ENCODE results near the gene THBS3. TPM values are rescaled to one million over a fixed set of nuclear protein-coding genes. Genes with fewer than 3 reads are reported as not detected.

THBS3 gene
- total and polyA plus RNA-seq, 2 of the 4 experiments (the other 2 are of a cell fraction): 15.1 to 30.4 TPM

Small RNA genes within 50 kb of the gene (microRNA-seq; reads per million reads assigned to microRNA genes)
- gene HMGN2P18 (ENCODE audit: insufficient read depth, insufficient read length): not detected

Small RNA genes within 50 kb of the gene (small RNA-seq; reads per million reads assigned to genes)
- 0 reads per million in 5 experiments for gene HMGN2P18

Other genes starting within 250 kb of the THBS3 start
- 5.3 and 5.4 TPM in 2 replicates for gene PYGO2, start 246.1 kb downstream of the THBS3 start, total RNA-seq (2012; rRNA removed)
- 12.3 and 14.8 TPM in 2 replicates for gene PYGO2, start 246.1 kb downstream of the THBS3 start, polyA plus RNA-seq (2012; rRNA removed)
- 291 and 355 TPM in 2 replicates for gene SHC1, start 237.2 kb downstream of the THBS3 start, total RNA-seq (2012; rRNA removed)
- 337 and 352 TPM in 2 replicates for gene SHC1, start 237.2 kb downstream of the THBS3 start, polyA plus RNA-seq (2012; rRNA removed)
- gene CKS1B, start 233.2 kb downstream of the THBS3 start, total RNA-seq (2012; rRNA removed): 129 and 140 TPM in 2 replicates
- 195 and 272 TPM in 2 replicates for gene CKS1B, start 233.2 kb downstream of the THBS3 start, polyA plus RNA-seq (2012; rRNA removed)
- 19.7 and 26.3 TPM in 2 replicates for gene FLAD1, start 224.6 kb downstream of the THBS3 start, total RNA-seq (2012; rRNA removed)
- gene FLAD1, start 224.6 kb downstream of the THBS3 start, polyA plus RNA-seq (2012; rRNA removed): 37.3 and 39.9 TPM in 2 replicates
- gene LENEP, start 214.3 kb downstream of the THBS3 start, total RNA-seq (2012; rRNA removed): not detected in 2 replicates
- not detected in 2 replicates for gene LENEP, start 214.3 kb downstream of the THBS3 start, polyA plus RNA-seq (2012; rRNA removed)
- gene ZBTB7B, start 205.1 kb downstream of the THBS3 start, total RNA-seq (2012; rRNA removed): 7.2 and 7.7 TPM in 2 replicates
- gene ZBTB7B, start 205.1 kb downstream of the THBS3 start, polyA plus RNA-seq (2012; rRNA removed): 17.4 and 22.4 TPM in 2 replicates
- gene DCST2, start 174.1 kb downstream of the THBS3 start, total RNA-seq (2012; rRNA removed): not detected in 2 replicates
- 0.14 and 0.30 TPM in 2 replicates for gene DCST2, start 174.1 kb downstream of the THBS3 start, polyA plus RNA-seq (2012; rRNA removed)
- gene DCST1, start 174.1 kb downstream of the THBS3 start, total RNA-seq (2012; rRNA removed): not detected in 2 replicates
- gene DCST1, start 174.1 kb downstream of the THBS3 start, polyA plus RNA-seq (2012; rRNA removed): not detected in 2 replicates
- 25.6 and 29.7 TPM in 2 replicates for gene ADAM15, start 156.6 kb downstream of the THBS3 start, total RNA-seq (2012; rRNA removed)
- gene ADAM15, start 156.6 kb downstream of the THBS3 start, polyA plus RNA-seq (2012; rRNA removed): 52.4 and 65.6 TPM in 2 replicates
- 3.3 and 3.8 TPM in 2 replicates for gene EFNA4, start 144.2 kb downstream of the THBS3 start, total RNA-seq (2012; rRNA removed)
- 11.8 and 16.3 TPM in 2 replicates for gene EFNA4, start 144.2 kb downstream of the THBS3 start, polyA plus RNA-seq (2012; rRNA removed)
- 0.56 and 0.72 TPM in 2 replicates for gene EFNA3, start 129.1 kb downstream of the THBS3 start, total RNA-seq (2012; rRNA removed)
- gene EFNA3, start 129.1 kb downstream of the THBS3 start, polyA plus RNA-seq (2012; rRNA removed): 1.6 TPM in 2 replicates
- 0.28 and 0.90 TPM in 2 replicates for gene EFNA1, start 80.0 kb downstream of the THBS3 start, total RNA-seq (2012; rRNA removed)
- gene EFNA1, start 80.0 kb downstream of the THBS3 start, polyA plus RNA-seq (2012; rRNA removed): 1.4 and 1.6 TPM in 2 replicates
- gene SLC50A1, start 72.0 kb downstream of the THBS3 start, total RNA-seq (2012; rRNA removed): 20.6 and 21.1 TPM in 2 replicates
- gene SLC50A1, start 72.0 kb downstream of the THBS3 start, polyA plus RNA-seq (2012; rRNA removed): 19.5 and 20.8 TPM in 2 replicates
- 29.0 and 30.6 TPM in 2 replicates for gene DPM3, start 67.4 kb downstream of the THBS3 start, total RNA-seq (2012; rRNA removed)
- gene DPM3, start 67.4 kb downstream of the THBS3 start, polyA plus RNA-seq (2012; rRNA removed): 129 and 138 TPM in 2 replicates
- 76.1 and 76.7 TPM in 2 replicates for gene KRTCAP2, start 34.6 kb downstream of the THBS3 start, total RNA-seq (2012; rRNA removed)
- 189 and 232 TPM in 2 replicates for gene KRTCAP2, start 34.6 kb downstream of the THBS3 start, polyA plus RNA-seq (2012; rRNA removed)
- 2.3 and 2.5 TPM in 2 replicates for gene TRIM46, start 34.0 kb downstream of the THBS3 start, total RNA-seq (2012; rRNA removed)
- gene TRIM46, start 34.0 kb downstream of the THBS3 start, polyA plus RNA-seq (2012; rRNA removed): 6.2 and 6.9 TPM in 2 replicates
- gene MTX1, start 798 bp upstream of the THBS3 start, total RNA-seq (2012; rRNA removed): 51.4 and 67.2 TPM in 2 replicates
- 73.7 and 73.9 TPM in 2 replicates for gene MTX1, start 798 bp upstream of the THBS3 start, polyA plus RNA-seq (2012; rRNA removed)
- gene ENTREP3, start 47.6 kb upstream of the THBS3 start, total RNA-seq (2012; rRNA removed): 1.4 TPM in 2 replicates
- 23.8 and 27.9 TPM in 2 replicates for gene ENTREP3, start 47.6 kb upstream of the THBS3 start, polyA plus RNA-seq (2012; rRNA removed)
- gene SCAMP3, start 54.5 kb upstream of the THBS3 start, total RNA-seq (2012; rRNA removed): 29.2 and 30.5 TPM in 2 replicates
- gene SCAMP3, start 54.5 kb upstream of the THBS3 start, polyA plus RNA-seq (2012; rRNA removed): 118 and 144 TPM in 2 replicates
- 19.2 and 19.7 TPM in 2 replicates for gene CLK2, start 65.6 kb upstream of the THBS3 start, total RNA-seq (2012; rRNA removed)
- 53.0 and 61.2 TPM in 2 replicates for gene CLK2, start 65.6 kb upstream of the THBS3 start, polyA plus RNA-seq (2012; rRNA removed)
- 0.36 and 0.83 TPM in 2 replicates for gene HCN3, start 69.6 kb upstream of the THBS3 start, total RNA-seq (2012; rRNA removed)
- gene HCN3, start 69.6 kb upstream of the THBS3 start, polyA plus RNA-seq (2012; rRNA removed): 2.7 and 2.9 TPM in 2 replicates
- not detected in 2 replicates for gene PKLR, start 93.5 kb upstream of the THBS3 start, total RNA-seq (2012; rRNA removed)
- 0.03 TPM in 1 of 2 replicates, not detected in the other for gene PKLR, start 93.5 kb upstream of the THBS3 start, polyA plus RNA-seq (2012; rRNA removed)
- 176 and 191 TPM in 2 replicates for gene FDPS, start 101.0 kb upstream of the THBS3 start, total RNA-seq (2012; rRNA removed)
- 183 and 186 TPM in 2 replicates for gene FDPS, start 101.0 kb upstream of the THBS3 start, polyA plus RNA-seq (2012; rRNA removed)
- gene RUSC1, start 113.0 kb upstream of the THBS3 start, total RNA-seq (2012; rRNA removed): 4.1 and 4.2 TPM in 2 replicates
- gene RUSC1, start 113.0 kb upstream of the THBS3 start, polyA plus RNA-seq (2012; rRNA removed): 31.4 and 32.7 TPM in 2 replicates